GM18519 (cell line): Measurements from ENCODE around the gene CYP4A22.
"Not testable (repeated sequence)": the region's sequence is repeated elsewhere in the genome, so short reads cannot be mapped to it uniquely, and the experiment has no call there.

Experiments
- ATAC-seq: cut with Tn5 transposase; IDR thresholded peaks from one replicate; pipeline ENCODE4 v1.9.1; 2021; ENCODE audit warnings: mild to moderate bottlenecking, moderate library complexity; ENCODE audit not compliant: unreplicated experiment, low FRiP score

Gene CYP4A22

GRCh38 chr1:47137198-47137597 lies at the start of gene CYP4A22:
Gene CYP4A22, plus strand, starts transcription at chr1:47137441. Its CDS starts 45 bp downstream, at chr1:47137486.
- no peak for ATAC-seq

- ATAC-seq = not testable (repeated sequence)
These were observed 47.9 kb upstream of the CYP4A22 start for GRCh38 chr1:47089356-47089755.

- ATAC-seq = not testable (repeated sequence)
These were observed 45.8 kb upstream of the CYP4A22 start for GRCh38 chr1:47091476-47091875.

GRCh38 chr1:47104816-47105215 lies 32.4 kb upstream of the CYP4A22 start:
- no peak for ATAC-seq

GRCh38 chr1:47106792-47107191 lies 30.4 kb upstream of the CYP4A22 start:
- ATAC-seq = no peak

- ATAC-seq = not testable (repeated sequence)
These were observed 29.2 kb upstream of the CYP4A22 start for GRCh38 chr1:47107851-47108574.

- not testable (repeated sequence) for ATAC-seq
These were observed 27.8 kb upstream of the CYP4A22 start for GRCh38 chr1:47109482-47109881.

- no peak for ATAC-seq
These were observed 24.1 kb upstream of the CYP4A22 start for GRCh38 chr1:47113178-47113577.

- ATAC-seq = not testable (repeated sequence)
These were observed 16.2 kb upstream of the CYP4A22 start for GRCh38 chr1:47121039-47121438.

GRCh38 chr1:47124834-47125233 lies 12.4 kb upstream of the CYP4A22 start:
- ATAC-seq = not testable (repeated sequence)

GRCh38 chr1:47126997-47127396 lies 10.2 kb upstream of the CYP4A22 start:
- ATAC-seq = not testable (repeated sequence)

- ATAC-seq = no peak
These were observed 9.0 kb upstream of the CYP4A22 start for GRCh38 chr1:47128221-47128620.

- ATAC-seq = not testable (repeated sequence)
These were observed 8.4 kb upstream of the CYP4A22 start for GRCh38 chr1:47128854-47129253.

- not testable (repeated sequence) for ATAC-seq
These were observed 7.6 kb upstream of the CYP4A22 start for GRCh38 chr1:47129489-47130230.

GRCh38 chr1:47132665-47133064 lies 4.6 kb upstream of the CYP4A22 start:
- not testable (repeated sequence) for ATAC-seq

GRCh38 chr1:47137925-47138615 lies 829 bp downstream of the CYP4A22 start:
- no peak for ATAC-seq

GRCh38 chr1:47140358-47140757 lies 3.1 kb downstream of the CYP4A22 start:
- ATAC-seq = not testable (repeated sequence)

- ATAC-seq = not testable (repeated sequence)
These were observed 6.4 kb downstream of the CYP4A22 start for GRCh38 chr1:47143654-47144053.

- not testable (repeated sequence) for ATAC-seq
These were observed 9.3 kb downstream of the CYP4A22 start for GRCh38 chr1:47146495-47146894.

- no peak for ATAC-seq
These were observed 10.0 kb downstream of the CYP4A22 start for GRCh38 chr1:47147047-47147785.
